ENCODE results near the gene PDE6A.

- no peak for TF ChIP-seq CTCF (IDR thresholded peaks at IDR 0.05; ENCODE audit: insufficient read depth, low read length)
- TF ChIP-seq REST (IDR thresholded peaks at IDR 0.05; ENCODE audit: insufficient replicate concordance, low read depth), result no peak
- TF ChIP-seq POLR2AphosphoS5 (IDR thresholded peaks at IDR 0.05; ENCODE audit: low read depth), result no peak
Measured at GRCh38 chr5:149938279-149938678, 6.3 kb downstream of the PDE6A start.

All from HL-60 (cell line).